Small intestine (tissue), 7 donors: Measurements from ENCODE around the gene CAMK2G. TPM values are rescaled to one million over a fixed set of nuclear protein-coding genes. Genes with fewer than 3 reads are reported as not detected.
"Not testable (repeated sequence)": the region's sequence is repeated elsewhere in the genome, so short reads cannot be mapped to it uniquely, and the experiment has no call there.

Source experiments
- DNase-seq, 2 donors: peaks; one replicate each; pipeline versions ENCODE4 v3.0.0 to v3.0.0-alpha.2; 2013
- FAIRE-seq: peaks from 2 replicates; lab custom pipeline; 2012; peaks lifted over from hg19 to GRCh38; lab: Jason Lieb, UNC
- H3K27ac ChIP-seq, 3 donors: one replicate each; pipeline ENCODE4 v1.5.1; 2013; ENCODE audit warnings: low read length in 2 of 3, mild to moderate bottlenecking in 2 of 3, control low read depth in 1 of 3, inconsistent platforms in 1 of 3, low read depth in 1 of 3, moderate library complexity in 1 of 3
- H3K27me3 ChIP-seq, 3 donors: one replicate each; pipeline ENCODE4 v1.6.1; 2013; ENCODE audit warnings: low read length in 3 of 3, inconsistent platforms in 1 of 3; ENCODE audit not compliant: control insufficient read depth in 3 of 3, insufficient read depth in 3 of 3
- H3K36me3 ChIP-seq, 3 donors: one replicate each; pipeline ENCODE4 v1.6.1; 2013; ENCODE audit warnings: low read length in 3 of 3, inconsistent platforms in 1 of 3, low read depth in 1 of 3, mild to moderate bottlenecking in 1 of 3, moderate library complexity in 1 of 3; ENCODE audit not compliant: control insufficient read depth in 3 of 3, insufficient read depth in 2 of 3
- H3K4me1 ChIP-seq, 3 donors: one replicate each; pipeline ENCODE4 v1.6.1; 2013; ENCODE audit warnings: low read length in 2 of 3, inconsistent platforms in 1 of 3, low read depth in 1 of 3, mild to moderate bottlenecking in 1 of 3, moderate library complexity in 1 of 3; ENCODE audit not compliant: control insufficient read depth in 3 of 3, insufficient read depth in 2 of 3
- H3K4me3 ChIP-seq, 3 donors: one replicate each; pipeline ENCODE4 v1.5.1; 2013; ENCODE audit warnings: low read length in 3 of 3, control low read depth in 1 of 3, inconsistent platforms in 1 of 3, low read depth in 1 of 3, mild to moderate bottlenecking in 1 of 3, moderate library complexity in 1 of 3
- H3K9me3 ChIP-seq, 2 donors: one replicate each; pipeline ENCODE4 v1.6.1; 2013; ENCODE audit warnings: low read depth in 1 of 2, low read length in 1 of 2; ENCODE audit not compliant: control insufficient read depth in 2 of 2, insufficient read depth in 1 of 2
- WGBS, 3 donors: extraction: QIAGEN DNeasy Blood & Tissue Kit; methylation state at CpG; one replicate each; pipeline ENCODE4 v1.1.7; 2013; 5-methylcytosine and 5-hydroxymethylcytosine counted together
- polyA plus RNA-seq, 4 donors: library from polyadenylated mRNA; stranded (reverse) in 3 of 4; unstranded in 1 of 4; fragments of 200-250 nt in 3 of 4; fragments of 120-200 nt in 1 of 4; gene quantifications; one replicate each; pipeline versions ENCODE4 v1.2.1 to v1.2.3, GENCODE V29; 2013
- donor health status: healthy with polysubstance abuse.
- donor health status: control.
- donor health status: control.
- donor health status: Bipolar disorder and iron deficiency.
- donor health status: healthy.

Gene CAMK2G
- polyA plus RNA-seq, 4 donors, result 33.1 to 74.9 (median 46.8) TPM

DNA sequence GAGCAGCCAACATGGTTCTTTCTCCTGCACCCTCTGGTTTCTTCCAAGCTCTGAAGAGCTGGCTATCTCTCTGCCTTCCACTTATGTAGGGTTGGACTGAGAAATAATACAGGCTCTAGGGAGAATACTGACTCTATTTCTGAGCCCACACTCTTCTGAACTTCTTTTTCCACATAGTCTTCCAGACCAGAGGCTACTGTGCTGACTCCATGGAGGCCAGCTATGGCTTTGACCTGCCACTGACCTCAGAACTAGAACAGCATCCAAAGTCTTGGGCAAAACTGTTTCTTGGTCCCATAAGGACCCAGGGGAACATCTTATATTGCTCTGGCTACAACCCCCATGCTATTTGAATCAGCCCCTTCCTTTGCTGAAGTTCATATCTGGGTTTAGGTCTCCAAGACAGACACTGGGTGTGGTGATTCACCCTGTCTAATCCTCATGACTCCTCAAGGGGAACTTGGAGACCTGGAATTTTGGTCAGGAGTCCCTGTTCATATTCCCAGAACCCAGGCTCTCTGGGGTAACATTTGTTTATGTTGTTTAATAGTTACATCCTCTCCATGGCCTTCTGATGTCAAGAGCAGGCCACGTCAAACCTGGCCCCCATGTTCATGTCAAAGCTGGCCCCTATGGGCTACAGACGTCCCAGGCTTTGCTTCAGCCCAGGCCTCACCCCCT is 24.5 kb upstream of the CAMK2G start:
- peak overlapping the region in 2 of 3 donors; percentile 14 to 68 for H3K27ac ChIP-seq
- peaks cover 2 to 21% (median 6%) of the 10 kb centered on the region in 3 donors for H3K4me1 ChIP-seq
- H3K4me3 ChIP-seq, result no peak overlapping the region
- 24 to 50% (median 44%) methylated on average over 2 of the region's 2 CpGs for WGBS, 3 donors
- no peaks in the 10 kb centered on the region for H3K36me3 ChIP-seq
- H3K9me3 ChIP-seq, result no peaks in the 10 kb centered on the region
- H3K27me3 ChIP-seq, result no peaks in the 10 kb centered on the region
- FAIRE-seq (no peak), DNase-seq (no peak)

DNA sequence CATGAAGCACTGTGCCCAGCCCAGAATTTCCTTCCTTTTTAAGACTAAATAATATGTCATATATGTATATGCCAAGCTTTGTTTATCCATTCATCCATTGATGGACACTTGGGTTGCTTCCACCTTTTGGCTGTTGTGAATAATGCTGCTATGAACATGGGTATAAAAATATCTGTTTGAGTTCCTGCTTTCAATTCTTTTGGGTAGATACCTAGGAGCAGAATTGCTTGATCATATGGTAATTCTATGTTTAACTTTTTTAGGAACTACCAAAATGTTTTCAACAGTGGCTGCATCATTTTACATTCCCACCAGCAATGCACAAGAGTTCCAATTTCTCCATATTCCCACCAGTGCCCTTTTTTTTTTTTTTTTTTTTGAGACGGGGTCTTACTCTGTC is 23.3 kb upstream of the CAMK2G start:
- H3K4me3 ChIP-seq, result no peak overlapping the region
- DNase-seq (no peak), FAIRE-seq (no peak)
- H3K27ac ChIP-seq, result no peak overlapping the region
- H3K36me3 ChIP-seq, result no peaks in the 10 kb centered on the region
- H3K27me3 ChIP-seq, result no peaks in the 10 kb centered on the region
- peaks cover 2 to 21% (median 6%) of the 10 kb centered on the region in 3 donors for H3K4me1 ChIP-seq
- 80 to 100% (median 84%) methylated on average over 1 of the region's 1 CpG for WGBS, 3 donors
- H3K9me3 ChIP-seq, result no peaks in the 10 kb centered on the region

DNA sequence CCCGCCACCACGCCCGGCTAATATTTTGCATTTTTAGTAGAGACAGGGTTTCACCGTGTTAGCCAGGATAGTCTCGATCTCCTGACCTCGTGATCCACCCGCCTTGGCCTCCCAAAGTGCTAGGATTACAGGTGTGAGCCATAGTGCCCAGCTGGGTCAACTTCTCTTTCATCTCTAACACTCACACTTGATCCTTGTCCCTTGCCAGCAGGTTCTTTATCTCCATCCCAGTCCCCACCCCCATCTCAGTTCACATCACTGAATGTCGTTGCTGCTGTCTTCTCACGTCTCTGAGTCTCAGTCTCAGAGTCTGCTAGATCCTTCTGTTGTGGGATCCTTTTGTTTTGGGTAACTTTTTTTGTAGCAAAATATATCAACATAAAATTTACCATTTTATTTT is 21.0 kb upstream of the CAMK2G start:
- FAIRE-seq, H3K27ac ChIP-seq, H3K9me3 ChIP-seq, H3K4me3 ChIP-seq, H3K27me3 ChIP-seq, H3K36me3 ChIP-seq, DNase-seq: not testable (repeated sequence)
- H3K4me1 ChIP-seq, result peaks cover 2 to 13% (median 6%) of the 10 kb centered on the region in 3 donors
- WGBS, 3 donors, result 54 to 81% (median 70%) methylated on average over 9 of the region's 9 CpGs

DNA sequence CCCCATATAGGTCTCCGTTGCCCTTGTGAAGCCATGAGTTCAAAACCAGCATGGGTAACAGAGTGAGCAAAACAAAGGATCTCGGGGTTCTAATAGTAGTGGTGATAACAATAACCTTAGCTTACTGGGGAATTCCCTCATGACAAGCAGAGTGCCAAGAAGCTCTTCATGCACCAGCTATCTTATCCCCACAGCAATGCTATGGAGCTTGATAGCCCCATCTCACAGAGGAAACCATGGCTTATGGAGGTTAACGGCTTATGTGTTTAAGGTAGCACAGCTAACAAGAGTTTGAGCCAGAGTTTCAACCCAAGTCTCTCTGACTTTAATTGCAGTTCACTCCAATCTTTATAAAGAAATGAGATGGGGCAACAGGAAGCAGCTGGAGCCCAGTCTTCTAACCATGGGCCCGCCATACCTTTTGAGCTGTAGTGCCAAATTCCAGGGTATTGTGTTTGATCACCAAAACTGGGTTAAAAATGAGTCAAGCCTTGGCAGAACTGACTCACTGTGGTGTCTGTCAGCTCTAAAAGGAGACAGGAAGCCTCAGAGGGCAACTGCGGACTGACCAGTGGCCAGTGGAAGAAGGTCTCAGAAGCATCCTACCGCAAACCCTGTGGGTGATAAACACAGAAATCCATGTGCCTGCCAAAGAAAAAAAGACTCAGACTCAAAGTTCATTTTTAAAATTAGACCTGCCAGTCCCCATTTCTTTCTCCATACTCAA is 20.1 kb upstream of the CAMK2G start:
- Histone ChIP-seq H3K36me3 (no peaks in the 10 kb centered on the region), H3K9me3 (no peaks in the 10 kb centered on the region), H3K4me1 (peaks cover 2 to 8% (median 6%) of the 10 kb centered on the region in 3 donors), H3K27me3 (no peaks in the 10 kb centered on the region), H3K4me3 (no peak overlapping the region), H3K27ac (no peak overlapping the region)
- DNase-seq (no peak), FAIRE-seq (no peak)
- WGBS, 3 donors, result 63 to 83% (median 67%) methylated on average over 6 of the region's 6 CpGs

DNA sequence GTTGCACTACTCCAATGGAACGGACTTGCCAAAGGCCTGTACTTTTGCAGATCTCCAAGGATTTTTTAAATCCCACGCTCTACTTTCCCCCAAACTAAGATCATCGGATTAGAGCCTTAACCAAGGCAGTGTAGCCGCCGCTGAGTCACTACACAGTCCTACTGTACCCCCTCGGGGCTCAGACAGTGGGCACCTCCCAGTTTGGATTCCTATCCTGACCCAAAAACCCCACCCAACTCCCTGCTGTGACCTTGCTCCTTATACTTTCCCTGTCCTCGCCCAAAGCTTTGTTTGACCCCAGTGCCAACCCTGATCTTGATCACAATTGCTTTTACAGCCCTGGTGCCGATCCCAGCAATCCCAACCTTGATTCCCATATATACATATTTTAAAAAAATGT is 19.1 kb upstream of the CAMK2G start:
- FAIRE-seq, result no peak
- H3K4me1 ChIP-seq, result peaks cover 0 to 8% (median 6%) of the 10 kb centered on the region in 3 donors
- DNase-seq, result no peak
- no peaks in the 10 kb centered on the region for H3K36me3 ChIP-seq
- 66 to 74% (median 68%) methylated on average over 8 of the region's 8 CpGs for WGBS, 3 donors
- H3K27me3 ChIP-seq, result no peaks in the 10 kb centered on the region
- H3K4me3 ChIP-seq, result no peak overlapping the region
- H3K27ac ChIP-seq, result no peak overlapping the region
- H3K9me3 ChIP-seq, result no peaks in the 10 kb centered on the region

DNA sequence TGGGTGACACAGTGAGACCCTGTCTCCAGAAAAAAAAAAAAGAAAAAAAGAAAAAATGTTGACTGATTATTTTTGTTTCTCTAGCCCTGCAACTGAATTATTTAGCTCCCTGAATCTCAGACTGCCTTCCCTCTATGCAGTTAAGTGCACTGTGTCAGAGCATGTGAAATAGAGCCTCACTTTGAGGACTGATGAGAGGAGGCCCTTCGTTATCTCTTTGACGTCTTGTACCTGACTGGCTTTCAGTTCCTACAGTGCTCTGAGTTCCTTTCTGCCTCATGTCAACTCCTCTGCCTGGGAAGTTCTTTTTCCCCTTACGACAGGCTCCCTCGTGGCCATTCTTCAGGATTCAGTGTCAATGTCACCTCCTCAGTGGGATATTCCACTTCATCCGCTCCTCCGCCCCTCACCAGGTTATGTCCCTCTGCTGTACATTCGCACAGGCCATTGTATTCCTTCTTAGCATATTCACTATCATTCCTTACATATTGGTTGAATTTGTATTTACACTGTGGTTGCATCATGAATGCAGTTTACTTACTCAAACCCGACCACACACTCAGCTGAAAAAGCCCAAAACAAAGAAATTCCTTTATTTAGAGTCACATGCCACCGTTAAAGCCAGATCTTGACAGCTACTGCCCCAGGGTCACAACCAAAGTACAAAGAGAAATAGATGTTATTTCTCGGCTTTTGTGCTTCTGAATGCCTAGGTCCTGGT is 18.1 kb upstream of the CAMK2G start:
- Histone ChIP-seq H3K36me3 (no peaks in the 10 kb centered on the region), H3K27me3 (no peaks in the 10 kb centered on the region), H3K9me3 (no peaks in the 10 kb centered on the region), H3K4me1 (peaks cover 3 to 18% (median 13%) of the 10 kb centered on the region in 3 donors), H3K4me3 (no peak overlapping the region), H3K27ac (no peak overlapping the region)
- no peak for FAIRE-seq
- DNase-seq, result no peak
- 72 to 83% (median 72%) methylated on average over 10 of the region's 10 CpGs for WGBS, 3 donors

DNA sequence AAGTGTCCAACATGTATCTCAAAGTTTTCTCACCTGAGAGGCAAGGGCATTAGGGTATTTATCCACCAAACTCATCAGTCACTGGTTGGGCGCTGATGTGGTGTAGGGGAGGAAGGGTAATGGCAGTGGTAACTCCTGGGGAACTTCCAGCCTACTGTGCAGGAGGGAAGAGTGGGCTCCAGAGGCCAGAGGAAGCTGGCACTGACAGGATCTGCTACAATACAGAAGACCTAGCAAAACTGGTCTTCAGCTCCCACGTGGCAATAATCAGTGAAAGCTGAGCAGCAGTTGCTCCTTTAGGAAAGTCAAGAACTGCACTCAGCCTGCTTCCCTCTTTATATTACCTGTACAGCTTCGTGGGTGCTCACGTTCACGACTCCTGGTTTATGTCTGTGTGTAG is 17.2 kb upstream of the CAMK2G start:
- no peak for FAIRE-seq
- no peaks in the 10 kb centered on the region for H3K9me3 ChIP-seq
- no peak for DNase-seq
- peaks cover 3 to 27% (median 18%) of the 10 kb centered on the region in 3 donors for H3K4me1 ChIP-seq
- H3K27ac ChIP-seq, result no peak overlapping the region
- H3K36me3 ChIP-seq, result no peaks in the 10 kb centered on the region
- 72 to 83% (median 80%) methylated on average over 5 of the region's 5 CpGs for WGBS, 3 donors
- H3K4me3 ChIP-seq, result no peak overlapping the region
- H3K27me3 ChIP-seq, result no peaks in the 10 kb centered on the region

DNA sequence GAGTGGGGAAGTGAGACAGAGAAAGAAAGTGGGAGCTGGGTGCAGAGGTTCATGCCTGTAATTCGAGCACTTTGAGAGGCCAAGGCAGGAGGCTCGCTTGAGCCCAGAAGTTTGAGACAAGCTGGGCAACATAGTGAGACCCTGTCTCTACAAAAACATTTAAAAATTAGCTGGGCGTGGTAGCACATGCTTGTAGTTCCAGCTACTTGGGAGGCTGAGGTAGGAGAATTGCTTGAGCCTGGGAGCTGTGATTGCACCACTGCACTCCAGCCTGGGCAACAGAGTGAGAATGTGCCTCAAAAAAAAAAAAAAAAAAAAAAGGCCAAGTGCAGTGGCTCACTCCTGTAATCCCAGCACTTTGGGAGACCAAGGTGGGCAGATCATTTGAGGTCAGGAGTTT is 16.5 kb upstream of the CAMK2G start:
- not testable (repeated sequence) for H3K27ac ChIP-seq, H3K4me3 ChIP-seq, H3K36me3 ChIP-seq, DNase-seq, H3K9me3 ChIP-seq, FAIRE-seq, H3K27me3 ChIP-seq
- H3K4me1 ChIP-seq, result peaks cover 3 to 31% (median 18%) of the 10 kb centered on the region in 3 donors
- WGBS, 3 donors, result 62 to 78% (median 62%) methylated on average over 3 of the region's 3 CpGs
